HepG2 (cell line): ENCODE data around the gene LMCD1. TPM values are rescaled to one million over a fixed set of nuclear protein-coding genes. Genes with fewer than 3 reads are reported as not detected.

Experiments used
- CHD2 ChIP-seq: IDR thresholded peaks from 2 replicates; pipeline ENCODE4 v1.6.1; 2011; ENCODE audit warnings: low read depth, low read length, improper control_type of control experiment
- NR2C2 ChIP-seq: sonication (generic); formaldehyde crosslinking; IDR thresholded peaks from 2 replicates; pipeline ENCODE4 v1.4.0; 2020; ENCODE audit warnings: missing genetic modification reagents, mild to moderate bottlenecking, moderate library complexity, borderline replicate concordance
- RARA ChIP-seq: IDR thresholded peaks from 2 replicates; pipeline ENCODE4 v1.6.1; 2016; ENCODE audit warnings: missing genetic modification reagents, missing compliant biosample characterization
- SMARCC2 ChIP-seq: fragments of 450-650 bp; IDR thresholded peaks from 2 replicates; pipeline ENCODE4 v1.6.1; 2017; ENCODE audit warnings: antibody characterized with exemption, mild to moderate bottlenecking
- SYNCRIP ChIP-seq: fragments of 200-400 bp; formaldehyde crosslinking; IDR thresholded peaks from 2 replicates; pipeline ENCODE4 v1.6.1; 2018; ENCODE audit warnings: mild to moderate bottlenecking, low read depth, low read length; ENCODE audit not compliant: insufficient read depth
- TAF15 ChIP-seq: fragments of 200-400 bp; formaldehyde crosslinking; IDR thresholded peaks from one replicate; pipeline ENCODE4 v1.6.1; 2018; ENCODE audit warnings: mild to moderate bottlenecking, low read depth, low read length; ENCODE audit not compliant: poor library complexity, severe bottlenecking
- TP53 ChIP-seq: sonication (generic); formaldehyde crosslinking; conservative IDR thresholded peaks from 2 replicates; pipeline ENCODE4 v1.4.0; 2020; ENCODE audit warnings: missing genetic modification reagents
- ZNF605 ChIP-seq: sonication (generic); formaldehyde crosslinking; IDR thresholded peaks from 2 replicates; pipeline ENCODE4 v1.8.0; 2022; ENCODE audit warnings: mild to moderate bottlenecking, missing genetic modification reagents
- ZNF652 ChIP-seq: IDR thresholded peaks from 2 replicates; pipeline ENCODE4 v1.6.1; 2016; ENCODE audit warnings: low read depth, borderline replicate concordance
- ZNF660 ChIP-seq: sonication (generic); formaldehyde crosslinking; IDR thresholded peaks from 2 replicates; pipeline ENCODE4 v1.5.1; 2020; ENCODE audit warnings: mild to moderate bottlenecking, low read depth, missing genetic modification reagents, borderline replicate concordance
- polyA plus RNA-seq, 8 experiments: library from polyadenylated mRNA; depleted of rRNA in 3 of 8; stranded (reverse) in 7 of 8; unstranded in 1 of 8; fragments of >200 nt; fragmentation: Illumina TruSeq in 4 of 8; extraction: Trizol in 4 of 8; gene quantifications; 2 replicates each; pipeline versions ENCODE4 v1.2.1 to v1.2.3, GENCODE V29; 2011 to 2016; ENCODE audit warnings: low read depth in 4 of 8, missing spikeins in 1 of 8, mixed read lengths in 1 of 8; ENCODE audit not compliant: insufficient read depth in 1 of 8
- total RNA-seq, 5 experiments: library from RNA; depleted of rRNA; stranded (reverse); fragments of >200 nt; fragmentation: Illumina TruSeq; extraction: Trizol; gene quantifications; 2 replicates each; pipeline ENCODE4 v1.2.3, GENCODE V29; 2016; ENCODE audit warnings: low read depth in 1 of 5
- TF ChIP-seq, protein P1 (sequence below): sonication (generic); formaldehyde crosslinking; IDR thresholded peaks from 2 replicates; pipeline ENCODE4 v1.5.0; 2020; ENCODE audit warnings: mild to moderate bottlenecking, missing genetic modification reagents, borderline replicate concordance
- TF ChIP-seq, protein P2 (sequence below): sonication (generic); formaldehyde crosslinking; IDR thresholded peaks from 2 replicates; pipeline ENCODE4 v1.4.0; 2020; ENCODE audit warnings: low read depth, mild to moderate bottlenecking, missing genetic modification reagents
- TF ChIP-seq, protein P3 (sequence below): sonication (generic); formaldehyde crosslinking; IDR thresholded peaks from 2 replicates; pipeline ENCODE4 v1.9.0; 2021; ENCODE audit warnings: missing genetic modification reagents, borderline replicate concordance
- TF ChIP-seq, protein P4 (sequence below): sonication (generic); formaldehyde crosslinking; IDR thresholded peaks from 2 replicates; pipeline ENCODE4 v1.5.1; 2020; ENCODE audit warnings: mild to moderate bottlenecking, missing genetic modification reagents
- TF ChIP-seq, protein P5 (sequence below): IDR thresholded peaks from 2 replicates; pipeline ENCODE4 v1.6.1; 2016; ENCODE audit warnings: missing genetic modification reagents, missing compliant biosample characterization
- TF ChIP-seq, protein P6 (sequence below): sonication (generic); formaldehyde crosslinking; IDR thresholded peaks from 2 replicates; pipeline ENCODE4 v1.5.0; 2020; ENCODE audit warnings: missing genetic modification reagents
- TF ChIP-seq, protein P7 (sequence below): sonication (generic); formaldehyde crosslinking; IDR thresholded peaks from 2 replicates; pipeline ENCODE4 v1.4.0; 2020; ENCODE audit warnings: mild to moderate bottlenecking, missing genetic modification reagents

Gene LMCD1
- total and polyA plus RNA-seq, 2 of the 13 experiments (the other 11 are each of a cell fraction or from before 2014, with no cell fraction given), result 6.2 to 7.1 TPM

DNA sequence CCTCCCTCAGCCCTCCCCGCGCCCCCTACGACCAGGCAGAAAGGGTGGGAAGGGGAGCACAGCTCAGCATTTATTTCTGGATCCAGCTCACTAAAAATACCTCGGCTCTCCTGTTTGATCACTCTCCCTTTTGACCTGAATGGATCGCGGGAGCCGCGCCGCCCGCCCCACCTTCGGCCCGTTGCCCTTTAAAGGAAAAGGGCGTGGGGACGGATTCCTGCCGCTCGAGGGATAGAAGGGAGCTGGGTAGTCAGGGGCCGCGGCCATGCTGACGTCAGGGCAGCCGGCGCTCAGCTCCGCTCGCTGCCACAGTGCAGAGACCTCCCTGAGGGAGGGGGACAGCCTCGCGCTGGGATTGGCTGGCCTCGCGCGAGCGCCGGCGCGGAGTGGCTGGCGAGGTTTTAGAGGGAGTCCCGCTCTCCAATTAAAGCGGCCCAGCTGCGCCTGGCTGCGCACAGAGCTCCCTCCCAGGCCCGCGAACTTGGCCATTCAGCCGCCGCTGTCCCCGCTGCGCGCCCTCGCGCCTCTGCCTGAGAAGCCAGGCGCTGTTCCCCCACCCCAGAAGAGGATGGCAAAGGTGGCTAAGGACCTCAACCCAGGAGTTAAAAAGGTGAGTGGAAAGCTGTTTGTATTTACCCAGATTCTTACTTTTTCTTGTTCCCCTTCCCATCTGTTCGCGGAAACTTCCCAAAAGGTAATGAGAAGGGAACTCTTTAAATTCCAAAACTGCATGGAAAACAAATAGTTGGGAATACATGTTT, at the start of gene LMCD1 (continued):
- TF ChIP-seq SMARCC2, result no peak
- TF ChIP-seq, protein P1, sequence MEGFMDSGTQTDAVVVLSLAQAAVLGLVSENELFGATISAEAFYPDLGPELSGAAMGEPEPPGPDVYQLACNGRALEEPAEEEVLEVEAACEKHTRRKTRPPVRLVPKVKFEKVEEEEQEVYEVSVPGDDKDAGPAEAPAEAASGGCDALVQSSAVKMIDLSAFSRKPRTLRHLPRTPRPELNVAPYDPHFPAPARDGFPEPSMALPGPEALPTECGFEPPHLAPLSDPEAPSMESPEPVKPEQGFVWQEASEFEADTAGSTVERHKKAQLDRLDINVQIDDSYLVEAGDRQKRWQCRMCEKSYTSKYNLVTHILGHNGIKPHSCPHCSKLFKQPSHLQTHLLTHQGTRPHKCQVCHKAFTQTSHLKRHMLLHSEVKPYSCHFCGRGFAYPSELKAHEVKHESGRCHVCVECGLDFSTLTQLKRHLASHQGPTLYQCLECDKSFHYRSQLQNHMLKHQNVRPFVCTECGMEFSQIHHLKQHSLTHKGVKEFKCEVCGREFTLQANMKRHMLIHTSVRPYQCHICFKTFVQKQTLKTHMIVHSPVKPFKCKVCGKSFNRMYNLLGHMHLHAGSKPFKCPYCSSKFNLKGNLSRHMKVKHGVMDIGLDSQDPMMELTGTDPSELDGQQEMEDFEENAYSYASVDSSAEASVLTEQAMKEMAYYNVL, result peak; percentile 47; the same call in 1 of the 2 replicates
- TF ChIP-seq, protein P2, sequence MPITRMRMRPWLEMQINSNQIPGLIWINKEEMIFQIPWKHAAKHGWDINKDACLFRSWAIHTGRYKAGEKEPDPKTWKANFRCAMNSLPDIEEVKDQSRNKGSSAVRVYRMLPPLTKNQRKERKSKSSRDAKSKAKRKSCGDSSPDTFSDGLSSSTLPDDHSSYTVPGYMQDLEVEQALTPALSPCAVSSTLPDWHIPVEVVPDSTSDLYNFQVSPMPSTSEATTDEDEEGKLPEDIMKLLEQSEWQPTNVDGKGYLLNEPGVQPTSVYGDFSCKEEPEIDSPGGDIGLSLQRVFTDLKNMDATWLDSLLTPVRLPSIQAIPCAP, result 0 out of 2 replicates have a peak, but pooled peaks have one; percentile 39
- no peak; the same call in 1 of the 2 replicates for TF ChIP-seq TP53 (CRISPR knock-in tag)
- TF ChIP-seq RARA (CRISPR knock-in tag), result peak; percentile 53
- TF ChIP-seq ZNF652 (CRISPR knock-in tag), result no peak
- TF ChIP-seq CHD2, result no peak
- TF ChIP-seq, protein P3, sequence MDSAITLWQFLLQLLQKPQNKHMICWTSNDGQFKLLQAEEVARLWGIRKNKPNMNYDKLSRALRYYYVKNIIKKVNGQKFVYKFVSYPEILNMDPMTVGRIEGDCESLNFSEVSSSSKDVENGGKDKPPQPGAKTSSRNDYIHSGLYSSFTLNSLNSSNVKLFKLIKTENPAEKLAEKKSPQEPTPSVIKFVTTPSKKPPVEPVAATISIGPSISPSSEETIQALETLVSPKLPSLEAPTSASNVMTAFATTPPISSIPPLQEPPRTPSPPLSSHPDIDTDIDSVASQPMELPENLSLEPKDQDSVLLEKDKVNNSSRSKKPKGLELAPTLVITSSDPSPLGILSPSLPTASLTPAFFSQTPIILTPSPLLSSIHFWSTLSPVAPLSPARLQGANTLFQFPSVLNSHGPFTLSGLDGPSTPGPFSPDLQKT, result peak; percentile 35; the same call in 1 of the 2 replicates
- peak; percentile 100 for TF ChIP-seq ZNF605 (CRISPR knock-in tag)
- TF ChIP-seq, protein P4, sequence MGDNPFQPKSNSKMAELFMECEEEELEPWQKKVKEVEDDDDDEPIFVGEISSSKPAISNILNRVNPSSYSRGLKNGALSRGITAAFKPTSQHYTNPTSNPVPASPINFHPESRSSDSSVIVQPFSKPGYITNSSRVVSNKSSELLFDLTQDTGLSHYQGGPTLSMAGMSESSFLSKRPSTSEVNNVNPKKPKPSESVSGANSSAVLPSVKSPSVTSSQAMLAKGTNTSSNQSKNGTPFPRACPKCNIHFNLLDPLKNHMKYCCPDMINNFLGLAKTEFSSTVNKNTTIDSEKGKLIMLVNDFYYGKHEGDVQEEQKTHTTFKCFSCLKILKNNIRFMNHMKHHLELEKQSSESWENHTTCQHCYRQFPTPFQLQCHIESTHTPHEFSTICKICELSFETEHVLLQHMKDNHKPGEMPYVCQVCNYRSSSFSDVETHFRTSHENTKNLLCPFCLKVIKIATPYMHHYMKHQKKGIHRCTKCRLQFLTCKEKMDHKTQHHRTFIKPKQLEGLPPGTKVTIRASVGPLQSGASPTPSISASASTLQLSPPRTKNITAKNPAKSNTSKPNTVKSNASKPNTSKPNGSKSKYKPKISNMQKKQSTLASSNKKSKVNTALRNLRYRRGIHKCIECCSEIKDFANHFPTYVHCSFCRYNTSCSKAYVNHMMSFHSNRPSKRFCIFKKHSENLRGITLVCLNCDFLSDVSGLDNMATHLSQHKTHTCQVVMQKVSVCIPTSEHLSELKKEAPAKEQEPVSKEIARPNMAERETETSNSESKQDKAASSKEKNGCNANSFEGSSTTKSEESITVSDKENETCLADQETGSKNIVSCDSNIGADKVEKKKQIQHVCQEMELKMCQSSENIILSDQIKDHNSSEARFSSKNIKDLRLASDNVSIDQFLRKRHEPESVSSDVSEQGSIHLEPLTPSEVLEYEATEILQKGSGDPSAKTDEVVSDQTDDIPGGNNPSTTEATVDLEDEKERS, result peak; percentile 70; the same call in 1 of the 2 replicates
- TF ChIP-seq, protein P5, sequence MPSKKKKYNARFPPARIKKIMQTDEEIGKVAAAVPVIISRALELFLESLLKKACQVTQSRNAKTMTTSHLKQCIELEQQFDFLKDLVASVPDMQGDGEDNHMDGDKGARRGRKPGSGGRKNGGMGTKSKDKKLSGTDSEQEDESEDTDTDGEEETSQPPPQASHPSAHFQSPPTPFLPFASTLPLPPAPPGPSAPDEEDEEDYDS (CRISPR knock-in tag), result peak; percentile 80; the same call in 1 of the 2 replicates
- TF ChIP-seq NR2C2, result no peak
- TF ChIP-seq, protein P6, sequence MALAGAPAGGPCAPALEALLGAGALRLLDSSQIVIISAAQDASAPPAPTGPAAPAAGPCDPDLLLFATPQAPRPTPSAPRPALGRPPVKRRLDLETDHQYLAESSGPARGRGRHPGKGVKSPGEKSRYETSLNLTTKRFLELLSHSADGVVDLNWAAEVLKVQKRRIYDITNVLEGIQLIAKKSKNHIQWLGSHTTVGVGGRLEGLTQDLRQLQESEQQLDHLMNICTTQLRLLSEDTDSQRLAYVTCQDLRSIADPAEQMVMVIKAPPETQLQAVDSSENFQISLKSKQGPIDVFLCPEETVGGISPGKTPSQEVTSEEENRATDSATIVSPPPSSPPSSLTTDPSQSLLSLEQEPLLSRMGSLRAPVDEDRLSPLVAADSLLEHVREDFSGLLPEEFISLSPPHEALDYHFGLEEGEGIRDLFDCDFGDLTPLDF (CRISPR knock-in tag), result peak; percentile 92
- TF ChIP-seq, protein P7, sequence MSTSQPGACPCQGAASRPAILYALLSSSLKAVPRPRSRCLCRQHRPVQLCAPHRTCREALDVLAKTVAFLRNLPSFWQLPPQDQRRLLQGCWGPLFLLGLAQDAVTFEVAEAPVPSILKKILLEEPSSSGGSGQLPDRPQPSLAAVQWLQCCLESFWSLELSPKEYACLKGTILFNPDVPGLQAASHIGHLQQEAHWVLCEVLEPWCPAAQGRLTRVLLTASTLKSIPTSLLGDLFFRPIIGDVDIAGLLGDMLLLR (CRISPR knock-in tag), result peak; percentile 95
- no peak for TF ChIP-seq ZNF660 (CRISPR knock-in tag)
- TF ChIP-seq SYNCRIP, result no peak
- no peak for TF ChIP-seq TAF15
